ENCODE measurements around the gene RBM47. TPM values are rescaled to one million over a fixed set of nuclear protein-coding genes. Genes with fewer than 3 reads are reported as not detected.

Gene RBM47
- total and polyA plus RNA-seq, 2 of the 4 experiments (the other 2 are of a cell fraction): 0.44 to 1.1 TPM

DNA sequence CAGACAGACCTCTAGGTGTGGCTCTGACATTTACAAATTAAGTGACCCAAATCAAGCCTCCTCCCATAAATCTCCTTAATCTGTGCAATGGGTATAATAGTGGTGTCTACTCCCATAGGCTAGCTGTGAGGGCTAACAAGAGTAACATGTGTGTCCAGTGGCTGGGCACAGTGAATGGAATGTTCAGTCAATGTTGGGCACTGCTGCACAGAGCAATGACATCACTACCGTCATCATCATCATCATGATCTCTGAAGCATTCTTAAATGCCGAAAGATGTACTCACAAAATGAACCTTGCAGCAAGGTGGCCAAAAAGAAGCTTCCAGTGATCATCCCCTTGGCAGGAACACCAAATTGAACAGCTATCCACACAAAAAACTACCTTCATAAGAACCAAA is 251.0 kb downstream of the RBM47 start:
- no peak overlapping the region for H3K4me2 ChIP-seq (ENCODE audit: low read depth, low read length)
- TF ChIP-seq SMC3 (IDR thresholded peaks at IDR 0.05; ENCODE audit: low read depth, low read length): no peak
- no peak for TF ChIP-seq MXI1 (IDR thresholded peaks at IDR 0.05; ENCODE audit: borderline replicate concordance, low read depth, low read length)
- no peak for TF ChIP-seq USF2 (IDR thresholded peaks at IDR 0.05; ENCODE audit: low read depth, low read length)
- TF ChIP-seq CHD1 (IDR thresholded peaks at IDR 0.05; ENCODE audit: low read depth, low read length): no peak
- TF ChIP-seq RAD21 (IDR thresholded peaks at IDR 0.05; ENCODE audit: low read length): no peak
- TF ChIP-seq NFE2L2 (IDR thresholded peaks at IDR 0.05; ENCODE audit: low read depth, low read length): no peak
- no peak for TF ChIP-seq FOS (IDR thresholded peaks at IDR 0.05; ENCODE audit: low read depth, low read length)
- TF ChIP-seq RFX5 (IDR thresholded peaks at IDR 0.05; ENCODE audit: low read depth, low read length): no peak
- no peak for TF ChIP-seq CEBPB (IDR thresholded peaks at IDR 0.05; ENCODE audit: low read depth, low read length)
- TF ChIP-seq, protein P1, sequence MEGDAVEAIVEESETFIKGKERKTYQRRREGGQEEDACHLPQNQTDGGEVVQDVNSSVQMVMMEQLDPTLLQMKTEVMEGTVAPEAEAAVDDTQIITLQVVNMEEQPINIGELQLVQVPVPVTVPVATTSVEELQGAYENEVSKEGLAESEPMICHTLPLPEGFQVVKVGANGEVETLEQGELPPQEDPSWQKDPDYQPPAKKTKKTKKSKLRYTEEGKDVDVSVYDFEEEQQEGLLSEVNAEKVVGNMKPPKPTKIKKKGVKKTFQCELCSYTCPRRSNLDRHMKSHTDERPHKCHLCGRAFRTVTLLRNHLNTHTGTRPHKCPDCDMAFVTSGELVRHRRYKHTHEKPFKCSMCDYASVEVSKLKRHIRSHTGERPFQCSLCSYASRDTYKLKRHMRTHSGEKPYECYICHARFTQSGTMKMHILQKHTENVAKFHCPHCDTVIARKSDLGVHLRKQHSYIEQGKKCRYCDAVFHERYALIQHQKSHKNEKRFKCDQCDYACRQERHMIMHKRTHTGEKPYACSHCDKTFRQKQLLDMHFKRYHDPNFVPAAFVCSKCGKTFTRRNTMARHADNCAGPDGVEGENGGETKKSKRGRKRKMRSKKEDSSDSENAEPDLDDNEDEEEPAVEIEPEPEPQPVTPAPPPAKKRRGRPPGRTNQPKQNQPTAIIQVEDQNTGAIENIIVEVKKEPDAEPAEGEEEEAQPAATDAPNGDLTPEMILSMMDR (conservative IDR thresholded peaks at IDR 0.05; ENCODE audit: low read depth, low read length): no peak
- ChIA-PET POLR2A (ENCODE audit: unreplicated experiment) (no interaction called here), CTCF (no interaction called here)
- no peak overlapping the region for H3K4me3 ChIP-seq (ENCODE audit: insufficient read depth, low read depth, low read length)
- no peak overlapping the region for H2AFZ ChIP-seq (replicated peaks; ENCODE audit: low read length, poor library complexity)
- peaks cover 4% of the 10 kb centered on the region for H3K27me3 ChIP-seq (ENCODE audit: control insufficient read depth, insufficient read depth, low read length)
- no peaks in the 10 kb centered on the region for H3K79me1 ChIP-seq (ENCODE audit: low read depth in 1 of 2, low read length in 2 of 2)
- no peak overlapping the region for H2BK15ac ChIP-seq (ENCODE audit: low read depth, low read length)
- H2AK9ac ChIP-seq (replicated peaks; ENCODE audit: low read depth, low read length, poor library complexity): no peak overlapping the region
- no peak overlapping the region for H2BK120ac ChIP-seq (ENCODE audit: low read depth, low read length)
- H3K23ac ChIP-seq (ENCODE audit: low read depth, low read length): no peak overlapping the region
- H3K36me3 ChIP-seq (ENCODE audit: control insufficient read depth, insufficient read depth, low read length): no peaks in the 10 kb centered on the region
- in situ Hi-C loops (cut with MboI; ENCODE audit: low sequenced_read_pairs) (no loop called here), dilution Hi-C loops (cut with HindIII; ENCODE audit: low sequenced_read_pairs, unreplicated experiment) (no loop called here), intact Hi-C loops (cut with micrococcal nuclease) (no loop called here)
- no peak overlapping the region for H4K8ac ChIP-seq (ENCODE audit: low read depth in 2 of 2, low read length in 2 of 2)
- DNase-seq (no peak), ATAC-seq (ENCODE audit: low read depth) (no peak)
- no peak overlapping the region for H2BK20ac ChIP-seq (ENCODE audit: low read depth, low read length)
- H4K20me1 ChIP-seq (ENCODE audit: insufficient read depth, low read length): no peaks in the 10 kb centered on the region
- no peak overlapping the region for H3K56ac ChIP-seq (ENCODE audit: extremely low read depth, insufficient read depth, low read length)
- WGBS, 2 experiments (ENCODE audit: extremely low coverage in 2 of 2, insufficient read length in 1 of 2): no CpG with 5 or more reads among the region's 2 CpGs
- H3K27ac ChIP-seq (ENCODE audit: insufficient read depth, low read length): no peak overlapping the region
- H2AK5ac ChIP-seq (ENCODE audit: low read depth, low read length): no peak overlapping the region
- no peak overlapping the region for H3K4ac ChIP-seq (ENCODE audit: low read depth, low read length)
- no peak overlapping the region for H3K18ac ChIP-seq (ENCODE audit: low read depth, low read length)
- no peak overlapping the region for H4K5ac ChIP-seq (ENCODE audit: low read depth, low read length)
- no TSS peak for BruUV-seq (replicated peaks)
- no peak overlapping the region for H3K14ac ChIP-seq (replicated peaks; ENCODE audit: low read depth, low read length)
- no peak overlapping the region for H2BK5ac ChIP-seq (ENCODE audit: low read depth, low read length, poor library complexity, severe bottlenecking)
- H3K9ac ChIP-seq (ENCODE audit: low read depth, low read length): no peak overlapping the region
- H4K91ac ChIP-seq (ENCODE audit: insufficient read depth, low read depth, low read length): no peak overlapping the region
- no peaks in the 10 kb centered on the region for H3K9me3 ChIP-seq (ENCODE audit: control insufficient read depth, insufficient read depth, low read length)
- no peaks in the 10 kb centered on the region for H3K4me1 ChIP-seq (ENCODE audit: control insufficient read depth, insufficient read depth, low read length)
- 0 out of 2 replicates have a peak, but pooled peaks cover 3% of the 10 kb centered on the region for H3K9me1 ChIP-seq (ENCODE audit: insufficient read depth, low read length)
